Mammary epithelial cell (primary cell): ENCODE results near the gene KLHL8.

ENCODE experiments used
- EZH2 ChIP-seq: IDR thresholded peaks from 2 replicates; pipeline ENCODE4 v1.6.1; 2012; ENCODE audit warnings: low read length, inconsistent platforms, borderline replicate concordance
- TF ChIP-seq, protein P1 (sequence below), 2 donors: IDR thresholded peaks in 1 of 2; conservative IDR thresholded peaks in 1 of 2; 2 replicates each; pipeline ENCODE4 v1.5.1; 2011 to 2012; ENCODE audit warnings: inconsistent platforms in 2 of 2, low read length in 2 of 2, mild to moderate bottlenecking in 2 of 2, control low read depth in 1 of 2, low read depth in 1 of 2; ENCODE audit not compliant: insufficient read depth in 1 of 2; ENCODE audit errors: extremely low read depth in 1 of 2

DNA sequence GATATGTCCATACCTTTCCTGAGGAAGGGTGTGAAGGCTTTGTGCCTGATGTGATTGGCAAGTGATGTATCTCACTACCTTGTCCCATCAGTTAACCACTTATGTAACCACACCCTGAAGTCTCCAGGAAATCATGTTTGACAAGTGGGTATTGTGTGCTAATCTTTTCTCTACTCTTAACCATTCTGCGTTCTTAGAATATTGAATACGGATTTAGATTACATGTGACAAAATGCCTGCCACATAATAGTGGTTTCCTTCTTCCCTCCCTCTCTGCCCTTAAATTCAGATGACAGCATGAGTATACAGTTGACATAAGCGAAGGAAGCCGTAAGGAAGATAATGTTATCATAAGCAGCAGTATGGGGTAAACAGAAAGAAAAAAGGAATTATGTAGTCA lies 108.4 kb downstream of the KLHL8 start:
- TF ChIP-seq, protein P1, sequence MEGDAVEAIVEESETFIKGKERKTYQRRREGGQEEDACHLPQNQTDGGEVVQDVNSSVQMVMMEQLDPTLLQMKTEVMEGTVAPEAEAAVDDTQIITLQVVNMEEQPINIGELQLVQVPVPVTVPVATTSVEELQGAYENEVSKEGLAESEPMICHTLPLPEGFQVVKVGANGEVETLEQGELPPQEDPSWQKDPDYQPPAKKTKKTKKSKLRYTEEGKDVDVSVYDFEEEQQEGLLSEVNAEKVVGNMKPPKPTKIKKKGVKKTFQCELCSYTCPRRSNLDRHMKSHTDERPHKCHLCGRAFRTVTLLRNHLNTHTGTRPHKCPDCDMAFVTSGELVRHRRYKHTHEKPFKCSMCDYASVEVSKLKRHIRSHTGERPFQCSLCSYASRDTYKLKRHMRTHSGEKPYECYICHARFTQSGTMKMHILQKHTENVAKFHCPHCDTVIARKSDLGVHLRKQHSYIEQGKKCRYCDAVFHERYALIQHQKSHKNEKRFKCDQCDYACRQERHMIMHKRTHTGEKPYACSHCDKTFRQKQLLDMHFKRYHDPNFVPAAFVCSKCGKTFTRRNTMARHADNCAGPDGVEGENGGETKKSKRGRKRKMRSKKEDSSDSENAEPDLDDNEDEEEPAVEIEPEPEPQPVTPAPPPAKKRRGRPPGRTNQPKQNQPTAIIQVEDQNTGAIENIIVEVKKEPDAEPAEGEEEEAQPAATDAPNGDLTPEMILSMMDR (conservative IDR thresholded peaks at IDR 0.05 in 1 of 2, IDR thresholded peaks at IDR 0.05 in 1 of 2; ENCODE audit: extremely low read depth in 1 of 2, insufficient read depth in 1 of 2, low read depth in 1 of 2, low read length in 2 of 2), result no peak
- TF ChIP-seq EZH2, result no peak
